GM12878 (cell line): ENCODE data around the gene MRPL53. TPM values are rescaled to one million over a fixed set of nuclear protein-coding genes. Genes with fewer than 3 reads are reported as not detected.
A peak's percentile ranks its signal among the peaks of the same experiment; 100 is the strongest.

ENCODE experiments used
- ATAC-seq: fragments of 200-7000 bp; cut with Tn5 transposase; 3 replicates; pipeline ENCODE4 v1.9.1; 2020; ENCODE audit warnings: mild to moderate bottlenecking, moderate library complexity
- BruUV-seq: library from RNA; stranded (reverse); fragments of 400-500 nt; replicated peaks from 2 replicates; lab custom pipeline; 2021; lab: Mats Ljungman, UMichigan
- CTCF ChIA-PET: fragments of 300-600 bp; sonication (Branson Sonifier 250); formaldehyde crosslinking; extraction: SDS; loops from one replicate; lab custom pipeline; 2021; ENCODE audit warnings: inconsistent platforms; lab: Yijun Ruan, JAX
- POLR2A ChIA-PET: fragments of 350-600 bp; formaldehyde crosslinking; extraction: SDS; loops from one replicate; lab custom pipeline; 2021; ENCODE audit warnings: inconsistent platforms; lab: Charles Lee
- RAD21 ChIA-PET: fragments of 300-600 bp; sonication (Branson Sonifier 250); formaldehyde crosslinking; loops from one replicate; lab custom pipeline; 2023; ENCODE audit warnings: antibody characterized with exemption; ENCODE audit not compliant: unreplicated experiment; lab: Charles Lee
- SMC1A ChIA-PET: fragments of 300-600 bp; sonication (Branson Sonifier 250); formaldehyde crosslinking; loops from one replicate; lab custom pipeline; 2023; ENCODE audit not compliant: unreplicated experiment, uncharacterized antibody; lab: Charles Lee
- DNase-seq: peaks from one replicate; pipeline ENCODE4 v3.0.0-alpha.2; 2011; ENCODE audit warnings: low read depth, low spot score
- FAIRE-seq: peaks from 3 replicates; lab custom pipeline; 2011; peaks lifted over from hg19 to GRCh38; lab: Jason Lieb, UNC
- H2AFZ ChIP-seq: 2 replicates; pipeline ENCODE4 v1.6.0; 2011; ENCODE audit warnings: low read depth, low read length, control low read depth; ENCODE audit not compliant: control insufficient read depth
- H3K27ac ChIP-seq: 2 replicates; pipeline ENCODE4 v1.5.1; 2011; ENCODE audit warnings: control low read depth; ENCODE audit not compliant: control insufficient read depth, insufficient read depth
- H3K27me3 ChIP-seq, 2 experiments: replicated peaks in 1 of 2; 2 replicates each; pipeline versions ENCODE4 v1.6.0 to v1.6.1; 2011; ENCODE audit warnings: low read length in 1 of 2; ENCODE audit not compliant: control insufficient read depth in 2 of 2, insufficient read depth in 2 of 2
- H3K36me3 ChIP-seq, 2 experiments: 2 replicates each; pipeline ENCODE4 v1.5.1; 2011; ENCODE audit warnings: low read length in 1 of 2; ENCODE audit not compliant: control insufficient read depth in 2 of 2, insufficient read depth in 2 of 2
- H3K4me1 ChIP-seq: 2 replicates; pipeline ENCODE4 v1.6.1; 2011; ENCODE audit warnings: mild to moderate bottlenecking, low read length, moderate library complexity, mixed read lengths; ENCODE audit not compliant: control insufficient read depth, insufficient read depth
- H3K4me2 ChIP-seq: 2 replicates; pipeline ENCODE4 v1.6.0; 2011; ENCODE audit warnings: control low read depth; ENCODE audit not compliant: control insufficient read depth, insufficient read depth
- H3K4me3 ChIP-seq: fragments of 200-600 bp; sonication (generic); 2 replicates; pipeline ENCODE4 v1.5.1; 2016
- H3K79me2 ChIP-seq: 2 replicates; pipeline ENCODE4 v1.6.0; 2011; ENCODE audit warnings: low read length; ENCODE audit not compliant: control insufficient read depth, insufficient read depth
- H3K9ac ChIP-seq: 2 replicates; pipeline ENCODE4 v1.8.0; 2011; ENCODE audit warnings: low read length, control low read depth, mixed read lengths; ENCODE audit not compliant: control insufficient read depth, insufficient read depth
- H3K9me3 ChIP-seq: replicated peaks from 3 replicates; pipeline ENCODE4 v1.5.1; 2011; ENCODE audit warnings: mild to moderate bottlenecking, low read length; ENCODE audit not compliant: control insufficient read depth, insufficient read depth
- H4K20me1 ChIP-seq: 2 replicates; pipeline ENCODE4 v1.6.0; 2011; ENCODE audit not compliant: control insufficient read depth, insufficient read depth
- CBFB ChIP-seq: IDR thresholded peaks from 2 replicates; pipeline ENCODE4 v1.6.1; 2016; ENCODE audit warnings: antibody characterized with exemption, low read depth
- EZH2 ChIP-seq: IDR thresholded peaks from 2 replicates; pipeline ENCODE4 v1.6.1; 2012; ENCODE audit warnings: low read depth, mild to moderate bottlenecking, control low read depth, inconsistent platforms, low read length, borderline replicate concordance; ENCODE audit not compliant: control insufficient read depth
- HDGF ChIP-seq: fragments of 450-650 bp; IDR thresholded peaks from 2 replicates; pipeline ENCODE4 v1.6.1; 2016; ENCODE audit warnings: antibody characterized with exemption
- NFIC ChIP-seq: IDR thresholded peaks from 2 replicates; pipeline ENCODE4 v1.6.1; 2012; ENCODE audit warnings: low read depth, mild to moderate bottlenecking, inconsistent platforms, low read length, moderate library complexity
- PKNOX1 ChIP-seq: fragments of 450-650 bp; IDR thresholded peaks from 2 replicates; pipeline ENCODE4 v1.6.1; 2016; ENCODE audit warnings: mild to moderate bottlenecking
- POLR2AphosphoS5 ChIP-seq: IDR thresholded peaks from 2 replicates; pipeline ENCODE4 v1.6.1; 2011; ENCODE audit warnings: mild to moderate bottlenecking, low read length, inconsistent platforms
- RB1 ChIP-seq: fragments of 450-650 bp; formaldehyde crosslinking; IDR thresholded peaks from 2 replicates; pipeline ENCODE4 v1.6.1; 2017; ENCODE audit warnings: mild to moderate bottlenecking, borderline replicate concordance
- SMAD5 ChIP-seq: IDR thresholded peaks from 2 replicates; pipeline ENCODE4 v1.6.1; 2016; ENCODE audit warnings: antibody characterized with exemption, low read depth
- SREBF2 ChIP-seq: IDR thresholded peaks from 2 replicates; pipeline ENCODE4 v1.6.1; 2012; ENCODE audit warnings: mild to moderate bottlenecking, low read length
- TCF12 ChIP-seq: IDR thresholded peaks from 2 replicates; pipeline ENCODE4 v1.6.1; 2011; ENCODE audit warnings: low read depth, mild to moderate bottlenecking, low read length
- ZBED1 ChIP-seq: IDR thresholded peaks from 2 replicates; pipeline ENCODE4 v1.6.1; 2016; ENCODE audit warnings: borderline replicate concordance
- WGBS: methylation state at CpG from one replicate; pipeline ENCODE4 v1.1.6; 2016; ENCODE audit warnings: low lambda C conversion rate; ENCODE audit not compliant: insufficient replicate concordance, insufficient coverage; ENCODE audit errors: missing lambda C conversion rate; 5-methylcytosine and 5-hydroxymethylcytosine counted together
- in situ Hi-C: fragments of 300-500 bp; cut with MboI; formaldehyde crosslinking; loops from 9 replicates; pipeline ENCODE4 v1.14.3; 2018; ENCODE audit warnings: mixed read lengths
- intact Hi-C: fragments of 100-400 bp; cut with micrococcal nuclease; formaldehyde crosslinking; loops from one replicate; pipeline ENCODE4 v1.14.2; 2022; ENCODE audit not compliant: unreplicated experiment
- polyA plus RNA-seq, 11 experiments: library from polyadenylated mRNA; depleted of rRNA in 4 of 11; unstranded in 6 of 11; stranded (reverse) in 5 of 11; fragments of >200 nt; fragmentation: Nextera tagmentation in 4 of 11; fragmentation: Illumina TruSeq in 1 of 11; extraction: Ambion mirVana in 4 of 11; extraction: Trizol in 1 of 11; gene quantifications; 1 replicate in 1 of 11; 2 replicates in 10 of 11; pipeline versions ENCODE4 v1.2.1 to v1.2.3, GENCODE V29; 2011 to 2016; ENCODE audit warnings: inconsistent platforms in 2 of 11, missing spikeins in 2 of 11, low read depth in 1 of 11
- total RNA-seq, 4 experiments: library from RNA; depleted of rRNA in 3 of 4; stranded (reverse); fragments of >200 nt in 3 of 4; fragmentation: Illumina TruSeq in 1 of 4; extraction: Trizol in 1 of 4; gene quantifications; 2 replicates each; pipeline versions ENCODE4 v1.2.1 to v1.2.3, GENCODE V29; 2013 to 2021
- TF ChIP-seq, protein P1 (sequence below): fragments of 450-650 bp; IDR thresholded peaks from 2 replicates; pipeline ENCODE4 v1.6.1; 2016; ENCODE audit warnings: mild to moderate bottlenecking, moderate library complexity, borderline replicate concordance
- TF ChIP-seq, protein P2 (sequence below): fragments of 450-650 bp; IDR thresholded peaks from 2 replicates; pipeline ENCODE4 v1.6.1; 2017; ENCODE audit warnings: mild to moderate bottlenecking, low read depth, inconsistent platforms; ENCODE audit not compliant: poor library complexity, severe bottlenecking

Gene MRPL53
- total and polyA plus RNA-seq, 10 of the 15 experiments (the other 5 are each of a cell fraction or from before 2014, with no cell fraction given): 15.1 to 167 (median 80.9) TPM

GRCh38 chr2:74458938-74459363 is 13.5 kb downstream of the MRPL53 start (continued):
- TF ChIP-seq, protein P1, sequence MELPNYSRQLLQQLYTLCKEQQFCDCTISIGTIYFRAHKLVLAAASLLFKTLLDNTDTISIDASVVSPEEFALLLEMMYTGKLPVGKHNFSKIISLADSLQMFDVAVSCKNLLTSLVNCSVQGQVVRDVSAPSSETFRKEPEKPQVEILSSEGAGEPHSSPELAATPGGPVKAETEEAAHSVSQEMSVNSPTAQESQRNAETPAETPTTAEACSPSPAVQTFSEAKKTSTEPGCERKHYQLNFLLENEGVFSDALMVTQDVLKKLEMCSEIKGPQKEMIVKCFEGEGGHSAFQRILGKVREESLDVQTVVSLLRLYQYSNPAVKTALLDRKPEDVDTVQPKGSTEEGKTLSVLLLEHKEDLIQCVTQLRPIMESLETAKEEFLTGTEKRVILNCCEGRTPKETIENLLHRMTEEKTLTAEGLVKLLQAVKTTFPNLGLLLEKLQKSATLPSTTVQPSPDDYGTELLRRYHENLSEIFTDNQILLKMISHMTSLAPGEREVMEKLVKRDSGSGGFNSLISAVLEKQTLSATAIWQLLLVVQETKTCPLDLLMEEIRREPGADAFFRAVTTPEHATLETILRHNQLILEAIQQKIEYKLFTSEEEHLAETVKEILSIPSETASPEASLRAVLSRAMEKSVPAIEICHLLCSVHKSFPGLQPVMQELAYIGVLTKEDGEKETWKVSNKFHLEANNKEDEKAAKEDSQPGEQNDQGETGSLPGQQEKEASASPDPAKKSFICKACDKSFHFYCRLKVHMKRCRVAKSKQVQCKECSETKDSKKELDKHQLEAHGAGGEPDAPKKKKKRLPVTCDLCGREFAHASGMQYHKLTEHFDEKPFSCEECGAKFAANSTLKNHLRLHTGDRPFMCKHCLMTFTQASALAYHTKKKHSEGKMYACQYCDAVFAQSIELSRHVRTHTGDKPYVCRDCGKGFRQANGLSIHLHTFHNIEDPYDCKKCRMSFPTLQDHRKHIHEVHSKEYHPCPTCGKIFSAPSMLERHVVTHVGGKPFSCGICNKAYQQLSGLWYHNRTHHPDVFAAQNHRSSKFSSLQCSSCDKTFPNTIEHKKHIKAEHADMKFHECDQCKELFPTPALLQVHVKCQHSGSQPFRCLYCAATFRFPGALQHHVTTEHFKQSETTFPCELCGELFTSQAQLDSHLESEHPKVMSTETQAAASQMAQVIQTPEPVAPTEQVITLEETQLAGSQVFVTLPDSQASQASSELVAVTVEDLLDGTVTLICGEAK: no peak
- TF ChIP-seq NFIC: no peak

GRCh38 chr2:74458132-74458937 is 14.1 kb downstream of the MRPL53 start, which contains the start of gene WBP1:
Gene WBP1 (plus strand): TSS chr2:74458438. CDS start chr2:74458603, 165 bp downstream.
- peak within 1 kb of the TSS; percentile 91 for H3K4me2 ChIP-seq
- intact Hi-C loops: loop anchor here (1.0 kb wide), 2 partner anchors 24 to 71 kb away; partner anchors contain the start of genes AUP1, CCDC142 and HTRA2
- RAD21 ChIA-PET: interaction anchor here (0.8 to 3.5 kb wide), 22 partner anchors 8 to 428 kb away, joined by 3 to 21 read pairs (median 4); partner anchors contain the start of genes AUP1, C2orf81, CCDC142 and HTRA2
- TF ChIP-seq SREBF2 (no peak), POLR2AphosphoS5 (no peak; the same call in 1 of the 2 replicates), HDGF (peak; percentile 68; the same call in 1 of the 2 replicates), CBFB (no peak), SMAD5 (no peak; the same call in 1 of the 2 replicates), EZH2 (no peak), RB1 (0 out of 2 replicates have a peak, but pooled peaks have one; percentile 27), TCF12 (no peak), ZBED1 (peak; percentile 47), PKNOX1 (peak; percentile 100)
- TF ChIP-seq, protein P2, sequence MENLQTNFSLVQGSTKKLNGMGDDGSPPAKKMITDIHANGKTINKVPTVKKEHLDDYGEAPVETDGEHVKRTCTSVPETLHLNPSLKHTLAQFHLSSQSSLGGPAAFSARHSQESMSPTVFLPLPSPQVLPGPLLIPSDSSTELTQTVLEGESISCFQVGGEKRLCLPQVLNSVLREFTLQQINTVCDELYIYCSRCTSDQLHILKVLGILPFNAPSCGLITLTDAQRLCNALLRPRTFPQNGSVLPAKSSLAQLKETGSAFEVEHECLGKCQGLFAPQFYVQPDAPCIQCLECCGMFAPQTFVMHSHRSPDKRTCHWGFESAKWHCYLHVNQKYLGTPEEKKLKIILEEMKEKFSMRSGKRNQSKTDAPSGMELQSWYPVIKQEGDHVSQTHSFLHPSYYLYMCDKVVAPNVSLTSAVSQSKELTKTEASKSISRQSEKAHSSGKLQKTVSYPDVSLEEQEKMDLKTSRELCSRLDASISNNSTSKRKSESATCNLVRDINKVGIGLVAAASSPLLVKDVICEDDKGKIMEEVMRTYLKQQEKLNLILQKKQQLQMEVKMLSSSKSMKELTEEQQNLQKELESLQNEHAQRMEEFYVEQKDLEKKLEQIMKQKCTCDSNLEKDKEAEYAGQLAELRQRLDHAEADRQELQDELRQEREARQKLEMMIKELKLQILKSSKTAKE: peak; percentile 67

More at GRCh38 chr2:74458132-74458937, 14.1 kb downstream of the MRPL53 start, which contains the start of gene WBP1:
- H3K27me3 ChIP-seq: no peaks in the 10 kb centered on the region
- H3K36me3 ChIP-seq: peaks cover 2 to 4% of the 10 kb centered on the region in 2 experiments; a peak in 3 of 4 replicates
- ChIA-PET POLR2A (interaction anchor here (0.6 to 5.8 kb wide), 18 partner anchors 9 to 342 kb away, joined by 3 to 44 read pairs (median 4); partner anchors contain the start of genes C2orf81, CCDC142, HTRA2 and MOB1A), SMC1A (interaction anchor here (1.0 to 5.5 kb wide), 11 partner anchors 9 to 129 kb away, joined by 3 to 24 read pairs (median 7); partner anchors contain the start of genes C2orf81, CCDC142, TTC31 and WDR54), CTCF (interaction anchor here (1.2 to 6.7 kb wide), 7 partner anchors 9 to 129 kb away, joined by 3 to 54 read pairs (median 10); partner anchors contain the start of genes AUP1, CCDC142, HTRA2 and TTC31)
- peaks cover 21% of the 10 kb centered on the region for H3K79me2 ChIP-seq
- H4K20me1 ChIP-seq: no peaks in the 10 kb centered on the region
- peak; percentile 100 for DNase-seq
- peak; percentile 90 for ATAC-seq
- peak within 1 kb of the TSS; percentile 93 for H3K9ac ChIP-seq
- peak within 1 kb of the TSS; percentile 99 for H3K4me3 ChIP-seq
- peaks cover 19% of the 10 kb centered on the region for H3K4me1 ChIP-seq
- peak within 1 kb of the TSS; percentile 81 for H2AFZ ChIP-seq
- peak; percentile 99 for FAIRE-seq
- in situ Hi-C loops: no loop called here
- peak within 1 kb of the TSS; percentile 96 for H3K27ac ChIP-seq
- 2% methylated on average over 29 of the region's 38 CpGs for WGBS
- no peaks in the 10 kb centered on the region for H3K9me3 ChIP-seq
- TSS peak; percentile 70 for BruUV-seq
